ENCODE results near the gene INTS15. TPM values are rescaled to one million over a fixed set of nuclear protein-coding genes. Genes with fewer than 3 reads are reported as not detected.

The INTS15 gene
- total RNA-seq, 1 donor from 2014 or later, result 18.6 TPM

- H3K27ac Mint-ChIP-seq (ENCODE audit: unreplicated experiment), result no peak overlapping the region
- H3K27me3 Mint-ChIP-seq (ENCODE audit: low read depth, unreplicated experiment), result peaks cover 22% of the 10 kb centered on the region
- H3K27ac ChIP-seq (ENCODE audit: low read depth, low read length), result no peak overlapping the region
- no peak for FAIRE-seq
- H3K4me1 Mint-ChIP-seq (ENCODE audit: low read depth, unreplicated experiment), result no peaks in the 10 kb centered on the region
- H3K4me3 Mint-ChIP-seq (ENCODE audit: unreplicated experiment), result no peak overlapping the region
- peaks cover 3% of the 10 kb centered on the region for H3K9me3 Mint-ChIP-seq (ENCODE audit: unreplicated experiment)
- no peaks in the 10 kb centered on the region for H4K20me1 ChIP-seq (ENCODE audit: insufficient read depth, low read length)
- TF ChIP-seq CTCF (IDR thresholded peaks at IDR 0.05; ENCODE audit: insufficient read depth, low read depth, low read length) (no peak), EZH2 (IDR thresholded peaks at IDR 0.05; ENCODE audit: insufficient read depth, low read length) (no peak)
- no peak overlapping the region for H3K9ac ChIP-seq (ENCODE audit: low read length)
- H3K4me3 ChIP-seq (ENCODE audit: insufficient read depth, low read depth, low read length), result no peak overlapping the region
- no peak overlapping the region for H2AFZ ChIP-seq (ENCODE audit: low read depth, low read length)
- H3K27me3 ChIP-seq (ENCODE audit: insufficient read depth, low read length), result peaks cover 7% of the 10 kb centered on the region
- no peaks in the 10 kb centered on the region for H3K9me3 ChIP-seq (ENCODE audit: insufficient read depth, low read depth, low read length)
- DNase-seq (ENCODE audit: low read depth), result no peak
- H3K36me3 Mint-ChIP-seq (ENCODE audit: low read depth, unreplicated experiment), result peaks cover 1% of the 10 kb centered on the region
- no peaks in the 10 kb centered on the region for H3K79me2 ChIP-seq (ENCODE audit: insufficient read depth, low read length)
- no peaks in the 10 kb centered on the region for H3K4me1 ChIP-seq (ENCODE audit: insufficient read depth, low read length)
- no peaks in the 10 kb centered on the region for H3K36me3 ChIP-seq (ENCODE audit: insufficient read depth, low read length)
- no peak overlapping the region for H3K4me2 ChIP-seq (ENCODE audit: low read length)
These were observed 44.3 kb upstream of the INTS15 start for GRCh38 chr7:6545398-6546126.

- no peak overlapping the region for H3K27ac ChIP-seq (ENCODE audit: low read depth, low read length)
- H3K36me3 Mint-ChIP-seq (ENCODE audit: low read depth, unreplicated experiment), result no peaks in the 10 kb centered on the region
- H3K4me3 ChIP-seq (ENCODE audit: insufficient read depth, low read depth, low read length), result no peak overlapping the region
- no peak overlapping the region for H3K9ac ChIP-seq (ENCODE audit: low read length)
- peaks cover 16% of the 10 kb centered on the region for H3K27me3 Mint-ChIP-seq (ENCODE audit: low read depth, unreplicated experiment)
- peaks cover 2% of the 10 kb centered on the region for H3K27me3 ChIP-seq (ENCODE audit: insufficient read depth, low read length)
- H3K4me1 ChIP-seq (ENCODE audit: insufficient read depth, low read length), result no peaks in the 10 kb centered on the region
- H3K4me1 Mint-ChIP-seq (ENCODE audit: low read depth, unreplicated experiment), result no peaks in the 10 kb centered on the region
- no peak overlapping the region for H3K27ac Mint-ChIP-seq (ENCODE audit: unreplicated experiment)
- no peak overlapping the region for H3K4me3 Mint-ChIP-seq (ENCODE audit: unreplicated experiment)
- no peaks in the 10 kb centered on the region for H3K36me3 ChIP-seq (ENCODE audit: insufficient read depth, low read length)
- DNase-seq (ENCODE audit: low read depth) (no peak), FAIRE-seq (no peak)
- no peaks in the 10 kb centered on the region for H4K20me1 ChIP-seq (ENCODE audit: insufficient read depth, low read length)
- no peaks in the 10 kb centered on the region for H3K79me2 ChIP-seq (ENCODE audit: insufficient read depth, low read length)
- H3K9me3 Mint-ChIP-seq (ENCODE audit: unreplicated experiment), result peaks cover 3% of the 10 kb centered on the region
- TF ChIP-seq EZH2 (IDR thresholded peaks at IDR 0.05; ENCODE audit: insufficient read depth, low read length) (no peak), CTCF (IDR thresholded peaks at IDR 0.05; ENCODE audit: insufficient read depth, low read depth, low read length) (no peak)
- no peaks in the 10 kb centered on the region for H3K9me3 ChIP-seq (ENCODE audit: insufficient read depth, low read depth, low read length)
- H3K4me2 ChIP-seq (ENCODE audit: low read length), result no peak overlapping the region
- no peak overlapping the region for H2AFZ ChIP-seq (ENCODE audit: low read depth, low read length)
These were observed 43.1 kb upstream of the INTS15 start for GRCh38 chr7:6546498-6547251.

Measured in astrocyte (in vitro differentiated cells and primary cell).